Mesodermal cell (in vitro differentiated cells): ENCODE results near the gene CD160.

ENCODE experiments used
- H3K27ac ChIP-seq: 2 replicates; pipeline ENCODE4 v1.7.0; 2013; ENCODE audit warnings: mild to moderate bottlenecking, low read depth, low read length, moderate library complexity; ENCODE audit not compliant: severe bottlenecking
- H3K36me3 ChIP-seq: 2 replicates; pipeline ENCODE4 v1.7.1; 2013; ENCODE audit warnings: mild to moderate bottlenecking, low read length, moderate library complexity; ENCODE audit not compliant: control insufficient read depth, insufficient read depth
- H3K4me1 ChIP-seq: one replicate; pipeline ENCODE4 v1.7.1; 2013; ENCODE audit warnings: mild to moderate bottlenecking, low read length; ENCODE audit not compliant: insufficient read depth, control insufficient read depth, poor library complexity, severe bottlenecking
- H3K4me3 ChIP-seq: 2 replicates; pipeline ENCODE4 v1.7.0; 2013; ENCODE audit warnings: low read length, control low read depth, mild to moderate bottlenecking; ENCODE audit not compliant: insufficient read depth, poor library complexity, severe bottlenecking; ENCODE audit errors: extremely low read depth
- H3K9me3 ChIP-seq: 2 replicates; pipeline ENCODE4 v1.7.1; 2013; ENCODE audit warnings: mild to moderate bottlenecking, low read length, moderate library complexity; ENCODE audit not compliant: control insufficient read depth
- WGBS, 2 experiments: methylation state at CpG; one replicate each; pipeline ENCODE4 v1.1.5; 2013; ENCODE audit warnings: missing lambda C conversion rate in 2 of 2; ENCODE audit not compliant: insufficient coverage in 2 of 2; 5-methylcytosine and 5-hydroxymethylcytosine counted together

The CD160 gene

DNA sequence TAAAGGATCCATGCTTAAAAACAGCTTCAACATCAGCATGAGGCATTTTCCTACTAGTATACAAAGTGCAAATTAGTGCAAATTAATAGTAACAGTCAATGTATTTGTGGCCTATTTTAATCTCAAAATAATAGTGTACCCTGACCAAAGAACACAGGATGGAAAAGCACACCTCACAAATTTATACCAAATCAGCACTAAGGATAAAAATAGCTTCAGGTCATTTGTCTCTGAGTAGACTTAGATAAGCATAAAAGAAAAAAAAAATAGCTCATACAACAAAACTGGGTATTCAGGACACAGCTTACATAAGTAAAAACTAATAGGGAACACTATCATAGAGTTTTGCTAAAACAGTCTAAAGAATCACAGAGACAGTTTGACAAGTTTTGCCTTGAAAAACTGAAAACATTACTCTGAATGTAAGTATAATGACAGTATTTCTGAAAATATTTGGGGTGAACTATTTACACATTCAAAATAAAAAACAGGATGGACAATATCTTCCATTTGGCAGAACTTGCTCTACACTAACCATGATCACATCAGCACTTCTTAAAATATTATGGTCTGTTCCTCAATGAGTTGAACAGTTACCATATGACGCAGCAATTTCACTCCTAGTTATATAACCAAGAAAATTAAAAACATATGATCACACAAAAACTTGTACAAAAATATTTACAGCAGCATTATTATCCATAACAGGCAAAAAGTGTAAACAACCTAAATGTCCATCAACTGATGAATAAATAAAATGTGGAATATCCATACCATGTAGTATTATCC, 58.3 kb downstream of the CD160 start:
- H3K4me1 ChIP-seq = peaks cover 5% of the 10 kb centered on the region
- 100% methylated on average over 1 of the region's 1 CpG for WGBS, 2 experiments

DNA sequence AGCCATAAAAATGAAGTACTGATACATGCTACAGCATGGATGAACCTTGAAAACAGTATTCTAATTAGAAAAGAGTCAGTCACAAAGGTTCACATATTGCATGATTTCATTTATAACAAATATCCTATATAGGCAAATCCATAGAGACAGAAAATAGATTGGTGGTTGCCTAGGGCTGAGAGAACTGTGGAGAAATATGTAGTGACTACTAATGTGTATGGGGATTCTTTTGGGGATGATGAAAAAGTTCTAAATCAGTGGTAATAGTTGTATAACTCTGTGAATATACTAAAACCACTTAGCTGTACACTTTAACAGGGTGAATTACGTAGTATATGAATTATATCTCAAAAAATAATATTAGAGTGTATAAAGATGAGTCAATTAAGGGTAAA, 58.8 kb downstream of the CD160 start:
- Histone ChIP-seq H3K9me3 (no peaks in the 10 kb centered on the region), H3K36me3 (peaks cover 14% of the 10 kb centered on the region), H3K4me3 (no peak overlapping the region), H3K27ac (no peak overlapping the region), H3K4me1 (peaks cover 5% of the 10 kb centered on the region)
- WGBS, 2 experiments = no CpG with 5 or more reads among the region's 1 CpG

More for the DNA sequence above, 58.3 kb downstream of the CD160 start:
- Histone ChIP-seq H3K4me3 (no peak overlapping the region), H3K9me3 (no peaks in the 10 kb centered on the region), H3K36me3 (peaks cover 16% of the 10 kb centered on the region), H3K27ac (no peak overlapping the region)

DNA sequence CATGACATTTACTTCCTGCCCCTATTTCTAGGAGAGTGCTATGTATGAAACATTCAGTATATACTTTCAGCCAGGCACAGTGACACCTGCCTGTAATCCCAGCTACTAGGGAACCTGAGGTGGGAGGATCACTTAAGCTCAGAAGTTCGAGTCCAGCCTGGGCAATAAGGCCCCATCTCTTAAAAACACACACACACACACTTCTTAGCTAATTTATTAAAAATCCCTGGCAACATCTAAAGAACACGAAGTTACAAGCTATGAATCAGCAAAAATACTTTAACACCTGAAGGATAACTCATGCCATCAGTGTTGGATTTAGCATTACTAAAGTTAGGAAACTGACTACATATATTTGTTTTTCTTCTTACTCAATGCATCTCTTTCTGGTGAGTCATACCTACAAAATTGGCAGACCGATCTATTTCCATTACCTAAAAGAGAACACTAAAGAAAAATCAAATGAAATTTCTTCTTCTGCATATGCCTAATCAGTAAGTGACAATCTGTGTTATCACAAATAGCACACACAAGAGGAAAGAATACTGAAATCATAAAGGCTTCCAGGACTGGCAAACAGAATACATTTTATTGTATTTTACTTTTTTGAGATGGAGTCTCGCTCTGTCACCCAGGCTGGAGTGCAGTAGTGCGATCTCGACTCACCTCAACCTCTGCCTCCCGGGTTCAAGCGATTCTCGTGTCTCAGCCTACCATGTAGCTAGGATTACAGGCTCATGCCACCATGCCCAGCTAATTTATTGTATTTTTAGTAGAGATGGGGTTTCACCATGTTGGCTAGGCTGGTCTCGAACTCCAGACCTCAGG, 63.2 kb downstream of the CD160 start:
- H3K27ac ChIP-seq = no peak overlapping the region
- no peaks in the 10 kb centered on the region for H3K9me3 ChIP-seq
- H3K4me1 ChIP-seq = peaks cover 15% of the 10 kb centered on the region
- H3K36me3 ChIP-seq = peaks cover 6% of the 10 kb centered on the region
- WGBS, 2 experiments = 95 to 98% methylated on average over 7 of the region's 10 CpGs
- no peak overlapping the region for H3K4me3 ChIP-seq

- Histone ChIP-seq H3K27ac (no peak overlapping the region), H3K36me3 (peaks cover 11% of the 10 kb centered on the region), H3K9me3 (no peaks in the 10 kb centered on the region), H3K4me3 (no peak overlapping the region), H3K4me1 (peaks cover 15% of the 10 kb centered on the region)
- WGBS, 2 experiments = 100% methylated on average over 1 of the region's 3 CpGs; no CpG with 5 or more reads in 1 of the 2 experiments
Observed at GRCh38 chr1:145784409-145784808, 65.1 kb downstream of the CD160 start.

DNA sequence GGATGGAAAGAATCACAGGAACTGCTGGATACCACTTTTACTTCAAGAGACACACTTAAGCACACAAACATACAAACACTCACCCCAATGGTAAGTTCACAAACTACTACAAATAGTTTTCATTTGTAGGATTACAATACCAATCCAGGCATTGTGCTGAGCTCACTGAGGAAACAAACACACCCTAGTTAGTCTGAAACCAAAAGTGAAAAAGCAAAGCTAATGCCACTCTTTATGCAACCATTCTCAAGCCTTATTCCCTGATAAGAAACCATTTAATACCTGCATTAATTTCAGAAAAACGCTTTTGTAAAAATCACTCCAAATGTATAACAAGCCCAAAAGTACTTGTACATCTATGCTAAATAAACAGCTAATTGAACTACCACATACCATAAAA, 66.2 kb downstream of the CD160 start:
- peaks cover 15% of the 10 kb centered on the region for H3K4me1 ChIP-seq
- peak overlapping the region; percentile 2 for H3K27ac ChIP-seq
- 67 to 83% methylated on average over 1 of the region's 1 CpG for WGBS, 2 experiments
- H3K9me3 ChIP-seq = no peaks in the 10 kb centered on the region
- H3K4me3 ChIP-seq = no peak overlapping the region
- peaks cover 9% of the 10 kb centered on the region for H3K36me3 ChIP-seq

- Histone ChIP-seq H3K36me3 (peaks cover 9% of the 10 kb centered on the region), H3K4me3 (no peak overlapping the region), H3K4me1 (peaks cover 15% of the 10 kb centered on the region), H3K9me3 (no peaks in the 10 kb centered on the region), H3K27ac (no peak overlapping the region)
- WGBS, 2 experiments = no CpG with 5 or more reads among the region's 1 CpG
Observed at GRCh38 chr1:145786271-145786670, 67.0 kb downstream of the CD160 start.

- Histone ChIP-seq H3K9me3 (no peaks in the 10 kb centered on the region), H3K27ac (no peak overlapping the region), H3K4me3 (no peak overlapping the region), H3K4me1 (peaks cover 10% of the 10 kb centered on the region), H3K36me3 (peaks cover 24% of the 10 kb centered on the region)
- 96 to 100% methylated on average over 1 to 2 of the region's 3 CpGs for WGBS, 2 experiments
Observed at GRCh38 chr1:145788580-145788979, 69.3 kb downstream of the CD160 start.
